H1 (cell line): ENCODE data around the gene IER3IP1. TPM values are rescaled to one million over a fixed set of nuclear protein-coding genes. Genes with fewer than 3 reads are reported as not detected.

Experiments used
- CTCF ChIA-PET: fragments of 300-600 bp; sonication (Branson Sonifier 250); formaldehyde crosslinking; loops from one replicate; lab custom pipeline; 2021; ENCODE audit not compliant: partially characterized antibody; lab: Charles Lee
- POLR2A ChIA-PET: fragments of 300-600 bp; sonication (Branson Sonifier 250); formaldehyde crosslinking; loops from one replicate; lab custom pipeline; 2021; ENCODE audit warnings: inconsistent platforms; ENCODE audit not compliant: partially characterized antibody; lab: Charles Lee
- DNase-seq, 2 experiments: peaks; one replicate each; pipeline versions ENCODE4 v3.0.0 to v3.0.0-alpha.2; 2010 to 2022; ENCODE audit warnings: low spot score in 2 of 2, low read depth in 1 of 2, mixed read lengths in 1 of 2
- FAIRE-seq: peaks from 2 replicates; lab custom pipeline; 2011; peaks lifted over from hg19 to GRCh38; lab: Jason Lieb, UNC
- H2AFZ ChIP-seq: 2 replicates; pipeline ENCODE4 v1.8.1; 2012; ENCODE audit warnings: low read length, inconsistent platforms
- H2AK5ac ChIP-seq: 2 replicates; pipeline ENCODE4 v1.6.1; 2013; ENCODE audit warnings: low read depth, low read length
- H2BK120ac ChIP-seq: replicated peaks from 2 replicates; pipeline ENCODE3; 2013; ENCODE audit warnings: low read depth, low read length, inconsistent platforms
- H2BK12ac ChIP-seq: 2 replicates; pipeline ENCODE4 v1.6.1; 2013; ENCODE audit warnings: low read depth, low read length
- H2BK15ac ChIP-seq: 2 replicates; pipeline ENCODE4 v1.6.1; 2013; ENCODE audit warnings: low read length
- H2BK20ac ChIP-seq: 2 replicates; pipeline ENCODE4 v1.6.1; 2013; ENCODE audit warnings: low read length
- H2BK5ac ChIP-seq: 2 replicates; pipeline ENCODE4 v1.6.1; 2013; ENCODE audit warnings: low read depth, low read length
- H3K14ac ChIP-seq: 2 replicates; pipeline ENCODE4 v1.6.1; 2013; ENCODE audit warnings: inconsistent platforms; ENCODE audit not compliant: insufficient read length
- H3K18ac ChIP-seq: 2 replicates; pipeline ENCODE4 v1.6.1; 2013; ENCODE audit warnings: low read length; ENCODE audit errors: extremely low read depth
- H3K23ac ChIP-seq: 2 replicates; pipeline ENCODE4 v1.6.1; 2013; ENCODE audit warnings: inconsistent platforms; ENCODE audit not compliant: insufficient read length
- H3K23me2 ChIP-seq: 2 replicates; pipeline ENCODE4 v1.6.1; 2013; ENCODE audit warnings: low read depth, low read length
- H3K27ac ChIP-seq: 2 replicates; pipeline ENCODE4 v1.6.1; 2011; ENCODE audit warnings: low read depth, low read length, inconsistent platforms
- H3K27me3 ChIP-seq, 4 experiments: replicated peaks in 1 of 4; 1 replicate in 1 of 4; 2 replicates in 3 of 4; pipeline versions ENCODE4 v1.6.1 to v1.8.1; 2011 to 2013; ENCODE audit warnings: low read length in 3 of 4, mild to moderate bottlenecking in 3 of 4, inconsistent platforms in 2 of 4, mixed read lengths in 2 of 4, moderate library complexity in 1 of 4; ENCODE audit not compliant: control insufficient read depth in 3 of 4, insufficient read depth in 3 of 4; ENCODE audit errors: extremely low read depth in 1 of 4
- H3K36me3 ChIP-seq, 4 experiments: 2 replicates each; pipeline versions ENCODE4 v1.6.1 to v1.8.1; 2011 to 2013; ENCODE audit warnings: mild to moderate bottlenecking in 4 of 4, low read length in 3 of 4, moderate library complexity in 2 of 4, control low read depth in 1 of 4, inconsistent platforms in 1 of 4; ENCODE audit not compliant: insufficient read depth in 4 of 4, control insufficient read depth in 2 of 4
- H3K4ac ChIP-seq: replicated peaks from 2 replicates; pipeline ENCODE3; 2013; ENCODE audit warnings: low read length, low read depth, mixed read lengths, inconsistent platforms; ENCODE audit not compliant: insufficient read length
- H3K4me1 ChIP-seq, 4 experiments: replicated peaks in 1 of 4; 1 replicate in 1 of 4; 2 replicates in 3 of 4; pipeline versions ENCODE4 v1.6.1 to v1.8.1; 2011 to 2013; ENCODE audit warnings: low read length in 3 of 4, inconsistent platforms in 2 of 4, mixed read lengths in 1 of 4; ENCODE audit not compliant: insufficient read depth in 4 of 4, control insufficient read depth in 3 of 4
- H3K4me2 ChIP-seq, 2 experiments: 2 replicates each; pipeline versions ENCODE4 v1.6.1 to v1.8.1; 2011 to 2013; ENCODE audit warnings: low read depth in 2 of 2, low read length in 2 of 2, control low read depth in 1 of 2, inconsistent platforms in 1 of 2, mild to moderate bottlenecking in 1 of 2; ENCODE audit not compliant: insufficient read depth in 1 of 2
- H3K4me3 ChIP-seq, 4 experiments: fragments of 200-600, 300-600 bp in 1 of 4; sonication (generic), shearing (Covaris generic), sonication (Bioruptor Twin) in 1 of 4; 2 replicates each; pipeline versions ENCODE4 v1.5.1 to v1.8.1; 2011 to 2016; ENCODE audit warnings: low read length in 4 of 4, low read depth in 3 of 4, control low read depth in 2 of 4, inconsistent platforms in 2 of 4, mild to moderate bottlenecking in 2 of 4, mixed read lengths in 1 of 4, moderate library complexity in 1 of 4; ENCODE audit not compliant: insufficient read depth in 2 of 4; ENCODE audit errors: extremely low read depth in 1 of 4
- H3K56ac ChIP-seq: replicated peaks from 2 replicates; pipeline ENCODE3; 2013; ENCODE audit warnings: low read depth, mild to moderate bottlenecking, mixed read lengths, low read length, inconsistent platforms; ENCODE audit not compliant: insufficient read length
- H3K79me1 ChIP-seq: 2 replicates; pipeline ENCODE4 v1.6.1; 2013; ENCODE audit warnings: low read depth, low read length, control low read depth
- H3K79me2 ChIP-seq, 2 experiments: 2 replicates each; pipeline versions ENCODE4 v1.6.1 to v1.8.1; 2012 to 2013; ENCODE audit warnings: low read length in 2 of 2, mild to moderate bottlenecking in 2 of 2, inconsistent platforms in 1 of 2; ENCODE audit not compliant: insufficient read depth in 2 of 2, control insufficient read depth in 1 of 2
- H3K9ac ChIP-seq, 4 experiments: replicated peaks in 1 of 4; 1 replicate in 1 of 4; 2 replicates in 3 of 4; pipeline versions ENCODE4 v1.6.1 to v1.8.1; 2011 to 2013; ENCODE audit warnings: low read depth in 3 of 4, low read length in 3 of 4, control low read depth in 2 of 4, mild to moderate bottlenecking in 2 of 4, moderate library complexity in 2 of 4, inconsistent platforms in 1 of 4; ENCODE audit errors: extremely low read depth in 1 of 4
- H3K9me3 ChIP-seq, 2 experiments: 2 replicates each; pipeline versions ENCODE4 v1.6.1 to v1.8.1; 2012 to 2013; ENCODE audit warnings: mild to moderate bottlenecking in 2 of 2, moderate library complexity in 2 of 2, control low read depth in 1 of 2, inconsistent platforms in 1 of 2, low read depth in 1 of 2, low read length in 1 of 2, mixed read lengths in 1 of 2; ENCODE audit not compliant: insufficient read depth in 2 of 2
- H4K20me1 ChIP-seq, 2 experiments: replicated peaks in 1 of 2; 2 replicates each; pipeline versions ENCODE3 to v1.8.1; 2011 to 2013; ENCODE audit warnings: inconsistent platforms in 2 of 2, low read length in 2 of 2, mild to moderate bottlenecking in 1 of 2; ENCODE audit not compliant: insufficient read depth in 2 of 2, control insufficient read depth in 1 of 2
- H4K5ac ChIP-seq: 2 replicates; pipeline ENCODE4 v1.6.1; 2013; ENCODE audit warnings: low read length, low read depth, mixed read lengths, inconsistent platforms; ENCODE audit not compliant: insufficient read length
- H4K8ac ChIP-seq: 2 replicates; pipeline ENCODE4 v1.8.0; 2013; ENCODE audit warnings: mild to moderate bottlenecking, moderate library complexity, low read length, inconsistent platforms; ENCODE audit not compliant: insufficient read depth; ENCODE audit errors: extremely low read depth
- H4K91ac ChIP-seq: replicated peaks from 2 replicates; pipeline ENCODE3; 2013; ENCODE audit warnings: low read length, mixed read lengths, inconsistent platforms; ENCODE audit not compliant: insufficient read length
- BRCA1 ChIP-seq: IDR thresholded peaks from 2 replicates; pipeline ENCODE4 v1.6.1; 2012; ENCODE audit warnings: low read depth, low read length, improper control_type of control experiment
- CTBP2 ChIP-seq: IDR thresholded peaks from 2 replicates; pipeline ENCODE4 v1.7.0; 2011; ENCODE audit warnings: borderline replicate concordance, mild to moderate bottlenecking, moderate library complexity, mixed read lengths, low read length; ENCODE audit not compliant: insufficient read depth, insufficient read length
- FOSL1 ChIP-seq: IDR thresholded peaks from 2 replicates; pipeline ENCODE4 v1.6.1; 2011; ENCODE audit warnings: mild to moderate bottlenecking, low read depth, low read length, moderate library complexity; ENCODE audit not compliant: insufficient read depth
- GABPA ChIP-seq: IDR thresholded peaks from 2 replicates; pipeline ENCODE4 v1.6.1; 2011; ENCODE audit warnings: mild to moderate bottlenecking, low read length, moderate library complexity, borderline replicate concordance; ENCODE audit not compliant: insufficient read depth
- MAFK ChIP-seq: IDR thresholded peaks from 2 replicates; pipeline ENCODE4 v1.6.1; 2012; ENCODE audit warnings: low read depth, mild to moderate bottlenecking, improper control_type of control experiment, low read length
- PHF8 ChIP-seq: fragments of 200-600 bp; sonication (generic); conservative IDR thresholded peaks from 2 replicates; pipeline ENCODE4 v1.7.1; 2012; ENCODE audit warnings: low read depth, mild to moderate bottlenecking, inconsistent platforms, low read length, moderate library complexity
- POU5F1 ChIP-seq: IDR thresholded peaks from 2 replicates; pipeline ENCODE4 v1.6.1; 2011; ENCODE audit warnings: low read depth, mild to moderate bottlenecking, low read length, moderate library complexity
- RNF2 ChIP-seq: fragments of 200-900, 300-1000 bp; sonication (generic); IDR thresholded peaks from 2 replicates; pipeline ENCODE4 v1.7.1; 2016; ENCODE audit warnings: borderline replicate concordance, low read depth, mild to moderate bottlenecking, antibody characterized with exemption, low read length; ENCODE audit not compliant: poor library complexity, severe bottlenecking; ENCODE audit errors: missing control alignments
- SIRT6 ChIP-seq: IDR thresholded peaks from one replicate; pipeline ENCODE4 v1.7.1; 2012; ENCODE audit warnings: low read length, inconsistent platforms
- SIX5 ChIP-seq: IDR thresholded peaks from 2 replicates; pipeline ENCODE4 v1.6.1; 2011; ENCODE audit warnings: mild to moderate bottlenecking, low read depth, low read length
- SP1 ChIP-seq: IDR thresholded peaks from 2 replicates; pipeline ENCODE4 v1.6.1; 2011; ENCODE audit warnings: low read depth, low read length
- SUZ12 ChIP-seq: fragments of 200-600 bp; sonication (generic); IDR thresholded peaks from 2 replicates; pipeline ENCODE4 v1.6.1; 2012; ENCODE audit warnings: mild to moderate bottlenecking, inconsistent platforms, low read length, moderate library complexity, mixed read lengths
- TAF1 ChIP-seq: IDR thresholded peaks from 2 replicates; pipeline ENCODE4 v1.6.1; 2011; ENCODE audit warnings: mild to moderate bottlenecking, low read depth, low read length
- TAF7 ChIP-seq: optimal IDR thresholded peaks from 2 replicates; pipeline ENCODE3; 2011; ENCODE audit warnings: low read depth, mild to moderate bottlenecking, inconsistent platforms, low read length, moderate library complexity, borderline replicate concordance
- TBP ChIP-seq: IDR thresholded peaks from 2 replicates; pipeline ENCODE4 v1.6.1; 2011; ENCODE audit warnings: low read depth, low read length, improper control_type of control experiment
- TCF12 ChIP-seq: IDR thresholded peaks from 2 replicates; pipeline ENCODE4 v1.6.1; 2011; ENCODE audit warnings: low read depth, mild to moderate bottlenecking, low read length
- polyA plus RNA-seq, 7 experiments: library from polyadenylated mRNA; depleted of rRNA in 3 of 7; stranded (reverse) in 5 of 7; unstranded in 2 of 7; fragments of >200 nt in 5 of 7; fragments of 200-250 nt in 2 of 7; gene quantifications; 1 replicate in 5 of 7; 2 replicates in 1 of 7; 4 replicates in 1 of 7; pipeline versions ENCODE4 v1.2.1 to v1.2.3, GENCODE V29; 2011 to 2013; ENCODE audit warnings: missing spikeins in 2 of 7, mixed read lengths in 2 of 7
- total RNA-seq: library from RNA; stranded (reverse); fragmentation: NEBNext Ultra II Directional; extraction: Animal tissue kit (Norgen Biotek cat#: 25700); gene quantifications from 2 replicates; pipeline ENCODE4 v1.2.1, GENCODE V29; 2021

IER3IP1 gene
- total and polyA plus RNA-seq, 2 of the 8 experiments (the other 6 are each of a cell fraction or from before 2014, with no cell fraction given), result 6.0 to 8.5 TPM

- FAIRE-seq, result no peak
- H3K14ac ChIP-seq, result no peak overlapping the region
- peaks cover 0 to 58% of the 10 kb centered on the region in 2 experiments; a peak in 2 of 4 replicates for H3K79me2 ChIP-seq
- H3K56ac ChIP-seq, result no peak overlapping the region
- POLR2A ChIA-PET, result interaction anchor here (0.9 to 1.4 kb wide), 3 partner anchors 11 to 68 kb away, joined by 3 read pairs; no protein-coding TSS in a partner anchor
- no peaks in the 10 kb centered on the region for H3K4me1 ChIP-seq
- no peak overlapping the region for H3K4ac ChIP-seq
- H2BK12ac ChIP-seq, result no peak overlapping the region
- no peaks in the 10 kb centered on the region for H3K27me3 ChIP-seq
- no peak overlapping the region for H3K27ac ChIP-seq
- H3K36me3 ChIP-seq, result peaks cover 0 to 2% (median 0%) of the 10 kb centered on the region in 4 experiments; a peak in 1 of 8 replicates
- no peaks in the 10 kb centered on the region for H3K9me3 ChIP-seq
- H3K23me2 ChIP-seq, result no peaks in the 10 kb centered on the region
- no peak overlapping the region for H3K23ac ChIP-seq
- no peak overlapping the region for H2BK20ac ChIP-seq
- no peak overlapping the region for H3K18ac ChIP-seq
- peaks cover 4% of the 10 kb centered on the region; the same call in 1 of the 2 replicates for H3K79me1 ChIP-seq
- H3K4me2 ChIP-seq, result no peak overlapping the region
- no peak overlapping the region for H2AFZ ChIP-seq
- H4K91ac ChIP-seq, result no peak overlapping the region
- H3K9ac ChIP-seq, result no peak overlapping the region
- H2BK5ac ChIP-seq, result no peak overlapping the region
- no peak overlapping the region for H4K5ac ChIP-seq
- no peak overlapping the region for H3K4me3 ChIP-seq
- H2AK5ac ChIP-seq, result no peak overlapping the region
- DNase-seq, result no peak
- no peak overlapping the region for H2BK15ac ChIP-seq
- CTCF ChIA-PET, result no interaction called here
- no peak overlapping the region for H4K8ac ChIP-seq
- peaks cover 0 to 5% of the 10 kb centered on the region in 2 experiments for H4K20me1 ChIP-seq
- no peak for TF ChIP-seq SP1
- no peak for TF ChIP-seq TAF1
- TF ChIP-seq BRCA1, result no peak
- no peak for TF ChIP-seq TBP
- TF ChIP-seq TAF7, result no peak
- no peak for TF ChIP-seq TCF12
- TF ChIP-seq SIX5, result no peak
- no peak for TF ChIP-seq POU5F1
- TF ChIP-seq MAFK, result no peak
- TF ChIP-seq FOSL1, result no peak
- no peak for TF ChIP-seq SIRT6
- TF ChIP-seq RNF2, result no peak
- TF ChIP-seq GABPA, result no peak
- TF ChIP-seq CTBP2, result no peak
- no peak for TF ChIP-seq PHF8
- TF ChIP-seq SUZ12, result no peak
- no peak overlapping the region for H2BK120ac ChIP-seq
Observed at GRCh38 chr18:47168509-47168908, 7.7 kb downstream of the IER3IP1 start.
